GM18508 (cell line): ENCODE data around the gene C10orf71.

Source experiments
- ATAC-seq: cut with Tn5 transposase; IDR thresholded peaks from one replicate; pipeline ENCODE4 v1.9.1; 2021; ENCODE audit warnings: moderate number of reproducible peaks; ENCODE audit not compliant: insufficient read depth, unreplicated experiment

C10orf71 gene

GRCh38 chr10:49298983-49299815, at the start of gene C10orf71:
Gene C10orf71 (plus strand): TSS chr10:49299170. CDS start chr10:49322546, 23,376 bp downstream.
- no peak for ATAC-seq

GRCh38 chr10:49252313-49253034, 46.5 kb upstream of the C10orf71 start:
- ATAC-seq, result no peak

- no peak for ATAC-seq
These were observed 45.5 kb upstream of the C10orf71 start for GRCh38 chr10:49253340-49253906.

- ATAC-seq, result no peak
These were observed 44.8 kb upstream of the C10orf71 start for GRCh38 chr10:49254150-49254549.

- no peak for ATAC-seq
These were observed 44.2 kb upstream of the C10orf71 start for GRCh38 chr10:49254556-49255318.

GRCh38 chr10:49255883-49256282, 43.1 kb upstream of the C10orf71 start:
- ATAC-seq, result no peak

GRCh38 chr10:49257154-49257553, 41.8 kb upstream of the C10orf71 start:
- ATAC-seq, result no peak

- ATAC-seq, result no peak
These were observed 41.2 kb upstream of the C10orf71 start for GRCh38 chr10:49257626-49258349.

- ATAC-seq, result no peak
These were observed 40.7 kb upstream of the C10orf71 start for GRCh38 chr10:49258350-49258683.

GRCh38 chr10:49260644-49261296, 38.2 kb upstream of the C10orf71 start:
- no peak for ATAC-seq

GRCh38 chr10:49263591-49263990, 35.4 kb upstream of the C10orf71 start:
- ATAC-seq, result no peak

GRCh38 chr10:49264177-49264677, 34.7 kb upstream of the C10orf71 start:
- no peak for ATAC-seq

- no peak for ATAC-seq
These were observed 33.1 kb upstream of the C10orf71 start for GRCh38 chr10:49265885-49266284.

- no peak for ATAC-seq
These were observed 30.8 kb upstream of the C10orf71 start for GRCh38 chr10:49268185-49268584.

- no peak for ATAC-seq
These were observed 29.4 kb upstream of the C10orf71 start for GRCh38 chr10:49269523-49269922.

- ATAC-seq, result no peak
These were observed 28.4 kb upstream of the C10orf71 start for GRCh38 chr10:49270565-49270964.

- ATAC-seq, result no peak
These were observed 27.6 kb upstream of the C10orf71 start for GRCh38 chr10:49271346-49271745.

- ATAC-seq, result no peak
These were observed 26.5 kb upstream of the C10orf71 start for GRCh38 chr10:49272251-49273081.
